ENCODE measurements around the gene CLCN3. TPM values are rescaled to one million over a fixed set of nuclear protein-coding genes. Genes with fewer than 3 reads are reported as not detected.
"Not testable (repeated sequence)": the region's sequence is repeated elsewhere in the genome, so short reads cannot be mapped to it uniquely, and the experiment has no call there.

CLCN3 gene
- total RNA-seq, 1 donor from 2014 or later: 44.8 TPM

GRCh38 chr4:169766741-169767140 is 146.4 kb downstream of the CLCN3 start:
- no peaks in the 10 kb centered on the region for H3K27me3 ChIP-seq

GRCh38 chr4:169768385-169768784 is 148.0 kb downstream of the CLCN3 start:
- Histone ChIP-seq H3K27ac (no peak overlapping the region), H3K9ac (no peak overlapping the region), H2AFZ (replicated peaks) (peak overlapping the region; percentile 72), H3F3A (ENCODE audit: low read depth) (no peaks in the 10 kb centered on the region), H3K4me3 (no peak overlapping the region), H3K4me2 (no peak overlapping the region), H3K9me3 (ENCODE audit: low read depth) (no peaks in the 10 kb centered on the region), H3K4me1 (no peaks in the 10 kb centered on the region), H3K27me3 (no peaks in the 10 kb centered on the region), H3K36me3 (no peaks in the 10 kb centered on the region), H4K20me1 (ENCODE audit: low read depth) (no peaks in the 10 kb centered on the region), H3K79me2 (ENCODE audit: low read depth) (no peaks in the 10 kb centered on the region)
- Mint-ChIP-seq H3K9me3 (no peaks in the 10 kb centered on the region), H3K27me3 (ENCODE audit: insufficient read depth, low read depth) (peaks cover 3% of the 10 kb centered on the region), H3K4me1 (no peaks in the 10 kb centered on the region), H3K36me3 (no peaks in the 10 kb centered on the region), H3K27ac (no peak overlapping the region), H3K4me3 (no peak overlapping the region)
- DNase-seq (ENCODE audit: low spot score): no peak
- TF ChIP-seq EZH2phosphoT487 (IDR thresholded peaks at IDR 0.05) (no peak), EZH2 (IDR thresholded peaks at IDR 0.05) (no peak), CTCF (IDR thresholded peaks at IDR 0.05) (no peak)

More at GRCh38 chr4:169766741-169767140, 146.4 kb downstream of the CLCN3 start:
- no peaks in the 10 kb centered on the region for H3K79me2 ChIP-seq (ENCODE audit: low read depth)
- Mint-ChIP-seq H3K27ac (no peak overlapping the region), H3K27me3 (ENCODE audit: insufficient read depth, low read depth) (peaks cover 3% of the 10 kb centered on the region), H3K4me1 (no peaks in the 10 kb centered on the region), H3K4me3 (no peak overlapping the region), H3K36me3 (no peaks in the 10 kb centered on the region), H3K9me3 (no peaks in the 10 kb centered on the region)
- H3F3A ChIP-seq (ENCODE audit: low read depth): no peaks in the 10 kb centered on the region
- H3K4me1 ChIP-seq: no peaks in the 10 kb centered on the region
- no peak overlapping the region for H3K27ac ChIP-seq
- H2AFZ ChIP-seq (replicated peaks): no peak overlapping the region
- H3K4me2 ChIP-seq: no peak overlapping the region
- no peak for TF ChIP-seq EZH2 (IDR thresholded peaks at IDR 0.05)
- TF ChIP-seq EZH2phosphoT487 (IDR thresholded peaks at IDR 0.05): no peak
- TF ChIP-seq CTCF (IDR thresholded peaks at IDR 0.05): no peak
- H3K4me3 ChIP-seq: no peak overlapping the region
- DNase-seq (ENCODE audit: low spot score): no peak
- no peaks in the 10 kb centered on the region for H4K20me1 ChIP-seq (ENCODE audit: low read depth)
- no peaks in the 10 kb centered on the region for H3K9me3 ChIP-seq (ENCODE audit: low read depth)
- no peak overlapping the region for H3K9ac ChIP-seq
- no peaks in the 10 kb centered on the region for H3K36me3 ChIP-seq

GRCh38 chr4:169770416-169770815 is 150.0 kb downstream of the CLCN3 start:
- no peak overlapping the region for H3K4me3 Mint-ChIP-seq
- H3K79me2 ChIP-seq (ENCODE audit: low read depth): no peaks in the 10 kb centered on the region
- no peaks in the 10 kb centered on the region for H3K27me3 ChIP-seq
- no peak overlapping the region for H3K27ac Mint-ChIP-seq
- no peaks in the 10 kb centered on the region for H3K4me1 Mint-ChIP-seq
- H3K9ac ChIP-seq: no peak overlapping the region
- H3K27me3 Mint-ChIP-seq (ENCODE audit: insufficient read depth, low read depth): peaks cover 2% of the 10 kb centered on the region
- no peak overlapping the region for H3K4me3 ChIP-seq
- no peaks in the 10 kb centered on the region for H3K9me3 ChIP-seq (ENCODE audit: low read depth)
- no peaks in the 10 kb centered on the region for H3K4me1 ChIP-seq
- H2AFZ ChIP-seq (replicated peaks): no peak overlapping the region
- no peaks in the 10 kb centered on the region for H3K36me3 Mint-ChIP-seq
- DNase-seq (ENCODE audit: low spot score): no peak
- TF ChIP-seq EZH2 (IDR thresholded peaks at IDR 0.05) (no peak), CTCF (IDR thresholded peaks at IDR 0.05) (no peak), EZH2phosphoT487 (IDR thresholded peaks at IDR 0.05) (no peak)
- no peaks in the 10 kb centered on the region for H3K36me3 ChIP-seq
- H4K20me1 ChIP-seq (ENCODE audit: low read depth): no peaks in the 10 kb centered on the region
- H3K4me2 ChIP-seq: no peak overlapping the region
- no peak overlapping the region for H3K27ac ChIP-seq
- H3K9me3 Mint-ChIP-seq: no peaks in the 10 kb centered on the region
- H3F3A ChIP-seq (ENCODE audit: low read depth): no peaks in the 10 kb centered on the region

GRCh38 chr4:169771556-169772080 is 151.2 kb downstream of the CLCN3 start:
- H3K9me3 Mint-ChIP-seq; H3K4me1 Mint-ChIP-seq; H3K4me3 ChIP-seq; DNase-seq (ENCODE audit: low spot score); H3K27me3 Mint-ChIP-seq (ENCODE audit: insufficient read depth, low read depth); H3F3A ChIP-seq (ENCODE audit: low read depth); H3K9ac ChIP-seq; H3K9me3 ChIP-seq (ENCODE audit: low read depth); H2AFZ ChIP-seq (replicated peaks); H3K27me3 ChIP-seq; H3K36me3 ChIP-seq; H3K27ac ChIP-seq; H3K27ac Mint-ChIP-seq; H4K20me1 ChIP-seq (ENCODE audit: low read depth); H3K4me1 ChIP-seq; H3K36me3 Mint-ChIP-seq; H3K79me2 ChIP-seq (ENCODE audit: low read depth); H3K4me3 Mint-ChIP-seq; H3K4me2 ChIP-seq: not testable (repeated sequence)

Other genes starting within 250 kb of the CLCN3 start
- gene NEK1, start 8.0 kb upstream of the CLCN3 start, total RNA-seq (ENCODE audit: low replicate concordance): 9.9 and 12.1 TPM in 2 replicates
- 90.1 and 131 TPM in 2 replicates for gene HPF1, start 137.4 kb downstream of the CLCN3 start, total RNA-seq (ENCODE audit: low replicate concordance)